ENCODE measurements around the gene FOXL3. TPM values are rescaled to one million over a fixed set of nuclear protein-coding genes. Genes with fewer than 3 reads are reported as not detected.

FOXL3 gene
- total and polyA plus RNA-seq, 4 donors, result not detected

- 94% methylated on average over 15 of the region's 15 CpGs for WGBS
- H3K36me3 ChIP-seq (ENCODE audit: control insufficient read depth in 4 of 4, insufficient read depth in 3 of 4, low read depth in 1 of 4, low read length in 3 of 4), result no peaks in the 10 kb centered on the region
- peaks cover 0 to 5% (median 2%) of the 10 kb centered on the region in 4 donors for H3K27me3 ChIP-seq (ENCODE audit: control insufficient read depth in 4 of 4, insufficient read depth in 4 of 4, low read length in 3 of 4)
- DNase-seq (ENCODE audit: low spot score), result no peak
- H3K9ac ChIP-seq (ENCODE audit: low read depth in 1 of 2, low read length in 2 of 2), result no peak overlapping the region
- H3K4me3 ChIP-seq (ENCODE audit: low read depth in 1 of 3, low read length in 3 of 3), result no peak overlapping the region
- H3K4me1 ChIP-seq (ENCODE audit: control insufficient read depth in 4 of 4, insufficient read depth in 4 of 4, low read length in 3 of 4), result no peaks in the 10 kb centered on the region
- H3K9me3 ChIP-seq (ENCODE audit: control insufficient read depth in 4 of 4, low read length in 3 of 4), result no peaks in the 10 kb centered on the region
- TF ChIP-seq RXRA (IDR thresholded peaks at IDR 0.05) (no peak), NR2F2 (IDR thresholded peaks at IDR 0.05) (no peak), HNF4G (IDR thresholded peaks at IDR 0.05) (no peak), RAD21 (IDR thresholded peaks at IDR 0.05) (no peak), ATF3 (IDR thresholded peaks at IDR 0.05) (no peak), REST (IDR thresholded peaks at IDR 0.05) (no peak), FOXA2 (IDR thresholded peaks at IDR 0.05) (no peak), GABPA (IDR thresholded peaks at IDR 0.05 in 1 of 2, conservative IDR thresholded peaks at IDR 0.05 in 1 of 2) (no peak)
- H3K27ac ChIP-seq (ENCODE audit: low read depth in 1 of 2, low read length in 2 of 2), result no peak overlapping the region
These were observed 9.2 kb downstream of the FOXL3 start for GRCh38 chr7:299169-299568.

- peaks cover 0 to 5% (median under 1%) of the 10 kb centered on the region in 4 donors for H3K27me3 ChIP-seq (ENCODE audit: control insufficient read depth in 4 of 4, insufficient read depth in 4 of 4, low read length in 3 of 4)
- TF ChIP-seq NR2F2 (IDR thresholded peaks at IDR 0.05) (no peak), JUND (IDR thresholded peaks at IDR 0.05) (no peak), ATF3 (IDR thresholded peaks at IDR 0.05) (no peak), TAF1 (conservative IDR thresholded peaks at IDR 0.05) (no peak), FOXA1 (IDR thresholded peaks at IDR 0.05) (no peak), HNF4A (conservative IDR thresholded peaks at IDR 0.05) (no peak), SP1 (IDR thresholded peaks at IDR 0.05) (no peak), REST (IDR thresholded peaks at IDR 0.05) (no peak), CTCF (IDR thresholded peaks at IDR 0.05; ENCODE audit: low read depth, low read length, missing input control) (no peak), FOXA2 (IDR thresholded peaks at IDR 0.05) (no peak), EGR1 (IDR thresholded peaks at IDR 0.05; ENCODE audit: low read depth in 2 of 2) (no peak), MAX (IDR thresholded peaks at IDR 0.05) (no peak), YY1 (IDR thresholded peaks at IDR 0.05) (no peak), ZBTB33 (IDR thresholded peaks at IDR 0.05) (no peak), RAD21 (IDR thresholded peaks at IDR 0.05) (no peak), GABPA (IDR thresholded peaks at IDR 0.05 in 1 of 2, conservative IDR thresholded peaks at IDR 0.05 in 1 of 2) (no peak)
- no peak for DNase-seq (ENCODE audit: low spot score)
- no peaks in the 10 kb centered on the region for H3K4me1 ChIP-seq (ENCODE audit: control insufficient read depth in 4 of 4, insufficient read depth in 4 of 4, low read length in 3 of 4)
- no peak overlapping the region for H3K9ac ChIP-seq (ENCODE audit: low read depth in 1 of 2, low read length in 2 of 2)
- WGBS, result 93% methylated on average over 16 of the region's 16 CpGs
- no peak overlapping the region for H3K4me3 ChIP-seq (ENCODE audit: low read depth in 1 of 3, low read length in 3 of 3)
- H3K36me3 ChIP-seq (ENCODE audit: control insufficient read depth in 4 of 4, insufficient read depth in 3 of 4, low read depth in 1 of 4, low read length in 3 of 4), result no peaks in the 10 kb centered on the region
- no peak overlapping the region for H3K27ac ChIP-seq (ENCODE audit: low read depth in 1 of 2, low read length in 2 of 2)
- H3K9me3 ChIP-seq (ENCODE audit: control insufficient read depth in 4 of 4, low read length in 3 of 4), result no peaks in the 10 kb centered on the region
These were observed 9.7 kb downstream of the FOXL3 start for GRCh38 chr7:299628-300027.

Measured in liver (tissue), 9 donors.